CD4-positive, alpha-beta T cell treated with Interleukin-17A for 1 hour (primary cell): ENCODE data around the gene SLC35E1.
"Not testable (repeated sequence)": the region's sequence is repeated elsewhere in the genome, so short reads cannot be mapped to it uniquely, and the experiment has no call there.

ENCODE experiments used
- DNase-seq: peaks from one replicate; pipeline ENCODE4 v3.0.0-alpha.2; 2020

SLC35E1 gene

DNA sequence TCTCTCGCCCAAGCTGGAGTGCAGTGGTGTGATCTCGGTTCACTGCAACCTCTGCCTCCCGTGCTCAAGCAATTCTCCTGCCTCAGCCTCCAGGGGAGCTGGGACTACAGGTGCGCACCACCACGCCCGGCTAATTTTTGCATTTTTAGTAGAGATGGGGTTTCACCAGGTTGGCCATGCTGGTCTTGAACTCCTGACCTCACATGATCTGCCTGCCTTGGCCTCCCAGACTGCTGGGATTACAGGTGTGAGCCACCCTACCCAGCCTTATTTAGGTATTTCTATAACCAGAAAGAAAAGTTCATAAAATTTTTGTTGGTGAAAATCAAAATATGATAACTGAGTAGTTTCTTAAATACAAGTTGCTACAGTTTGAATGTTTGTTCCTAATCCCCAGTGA lies 28.5 kb downstream of the SLC35E1 start:
- not testable (repeated sequence) for DNase-seq

GRCh38 chr19:16542910-16543472 lies 29.2 kb downstream of the SLC35E1 start:
- DNase-seq, result no peak

- DNase-seq, result peak; percentile 95
Observed at GRCh38 chr19:16542045-16542909, 29.9 kb downstream of the SLC35E1 start, which contains the start of gene CHERP. Gene CHERP (minus strand): TSS chr19:16542437. CDS start chr19:16542378, 59 bp downstream.

- DNase-seq, result no peak
Observed at GRCh38 chr19:16541526-16542044, 30.6 kb downstream of the SLC35E1 start.

DNA sequence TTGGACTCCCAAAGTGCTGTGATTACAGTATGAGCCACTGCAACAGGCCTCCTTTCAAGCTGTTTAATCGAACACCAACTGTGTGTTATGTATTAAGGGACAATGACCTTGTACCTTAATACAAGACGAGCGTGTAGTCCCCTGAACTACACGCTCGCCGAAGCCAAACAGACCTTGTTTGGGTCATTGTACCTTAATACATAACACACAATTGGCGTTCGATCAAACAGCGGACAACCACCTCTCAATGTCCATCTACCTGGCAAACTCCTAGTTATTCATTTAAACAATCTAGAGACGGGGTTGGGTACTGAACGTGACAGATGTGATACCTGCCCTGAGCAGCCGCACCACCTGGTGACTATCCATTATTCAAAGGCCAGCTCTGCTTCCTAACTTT lies 31.3 kb downstream of the SLC35E1 start:
- no peak for DNase-seq

DNA sequence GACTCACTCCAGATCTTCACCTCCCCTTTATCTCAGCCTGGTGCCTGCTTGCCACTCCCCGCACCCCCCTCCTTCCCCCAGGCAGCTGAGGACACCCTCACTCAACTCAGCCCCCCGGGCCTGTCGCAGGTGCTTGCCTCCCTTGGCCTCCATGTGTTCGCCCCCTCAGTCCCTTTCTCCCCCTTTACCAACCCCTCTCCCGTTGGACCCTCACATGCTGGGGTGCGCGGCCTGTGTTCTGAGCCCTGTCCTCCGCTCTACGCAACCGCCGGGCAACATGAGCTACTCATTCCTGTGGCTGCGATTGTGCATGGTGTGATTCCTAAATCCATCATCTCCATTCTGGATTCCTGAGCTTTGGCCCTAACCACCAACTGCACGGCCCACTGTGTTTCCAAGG lies 35.1 kb downstream of the SLC35E1 start:
- DNase-seq, result no peak

DNA sequence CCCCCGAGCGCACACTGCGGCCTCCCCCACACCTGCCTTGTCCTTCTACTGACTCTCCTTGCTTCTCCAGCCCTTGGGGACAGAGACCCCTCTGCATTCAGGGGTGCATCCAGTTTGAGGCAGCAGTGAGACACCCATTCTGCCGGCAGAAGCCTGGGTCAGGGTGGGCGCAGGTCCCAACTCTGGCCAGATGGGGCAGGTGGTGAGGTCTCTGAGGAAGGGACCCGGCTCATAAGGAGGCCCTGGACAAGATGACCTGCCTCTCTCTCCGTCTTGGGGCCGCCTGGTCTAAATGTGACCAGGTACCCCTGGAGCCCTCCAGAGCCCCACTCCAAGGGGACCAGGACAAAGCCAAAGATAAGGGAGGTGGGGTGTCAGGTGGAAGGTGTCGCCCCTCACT lies 36.1 kb downstream of the SLC35E1 start:
- DNase-seq, result no peak

DNA sequence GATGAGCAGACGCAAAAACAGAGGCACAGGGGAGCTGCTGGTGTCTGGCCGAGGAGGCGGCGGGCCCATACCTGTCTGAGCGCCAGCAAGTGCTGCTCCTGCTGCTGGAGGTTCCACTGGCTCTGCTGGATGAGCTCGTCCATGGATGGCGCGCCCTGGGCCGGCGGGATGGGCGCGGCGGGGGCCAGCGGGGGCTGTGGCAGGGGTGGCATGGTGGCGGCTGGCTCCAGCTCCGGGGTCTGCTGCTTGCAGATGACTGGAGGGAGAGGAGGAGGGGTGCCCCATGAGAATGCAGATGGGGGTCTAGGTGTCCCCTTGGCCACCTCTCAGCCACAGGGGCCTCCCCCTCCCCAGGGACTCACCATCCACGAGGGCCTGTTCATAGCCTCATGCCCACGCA lies 36.8 kb downstream of the SLC35E1 start:
- DNase-seq, result no peak

DNA sequence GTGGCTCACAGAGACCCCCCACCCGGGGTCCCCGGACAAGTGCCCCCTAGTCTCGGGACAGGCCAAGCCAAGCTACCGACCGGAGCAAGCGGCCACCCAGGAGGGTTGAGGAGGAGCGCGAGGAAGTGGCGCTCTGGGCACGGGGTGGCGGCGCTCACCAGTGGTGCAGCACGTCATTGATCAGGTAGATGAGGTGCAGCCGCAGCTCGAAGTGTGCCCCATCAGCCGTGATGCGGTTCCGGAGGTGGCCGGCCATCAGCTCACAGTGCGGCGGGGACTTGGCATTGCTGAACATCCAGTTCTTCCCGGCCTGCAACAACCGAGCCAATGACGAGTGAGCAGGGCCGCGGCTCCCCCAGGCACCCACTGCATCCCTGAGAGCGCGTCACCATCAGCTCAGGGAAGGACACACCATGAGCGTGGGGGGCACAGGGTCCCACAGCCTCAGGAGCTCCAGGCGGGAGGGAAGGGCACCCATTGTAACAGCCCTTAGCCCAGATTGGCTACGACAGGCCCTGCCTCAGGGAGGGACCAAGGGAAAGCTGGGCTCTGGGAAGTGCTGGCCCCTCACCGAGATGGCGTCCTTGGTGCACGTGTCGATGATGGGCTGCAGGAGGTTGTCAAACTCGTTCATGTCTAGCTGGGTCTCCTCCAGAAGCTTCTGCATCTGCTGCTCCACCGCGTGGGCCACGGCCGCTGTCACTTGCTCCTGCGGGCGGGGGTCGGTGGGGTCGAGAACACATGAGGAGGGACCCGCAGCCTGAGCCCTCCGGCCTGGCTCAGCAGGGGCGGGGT lies 39.6 kb downstream of the SLC35E1 start:
- DNase-seq, result no peak

DNA sequence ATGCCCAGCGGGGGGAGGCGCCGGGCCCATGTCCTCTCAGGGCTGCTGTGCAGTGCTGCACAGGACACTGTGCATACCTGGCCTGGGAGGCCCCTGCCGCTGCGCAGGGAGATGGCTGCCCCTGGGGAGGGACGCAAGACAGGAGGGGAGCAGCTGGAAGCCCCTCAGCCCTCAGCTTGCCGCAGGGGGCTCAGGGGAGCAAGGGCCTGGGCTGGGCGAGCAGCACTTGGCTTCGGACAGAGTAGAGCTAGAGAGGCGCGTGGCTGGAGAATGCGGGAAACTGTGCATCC lies 40.9 kb downstream of the SLC35E1 start:
- no peak for DNase-seq

DNA sequence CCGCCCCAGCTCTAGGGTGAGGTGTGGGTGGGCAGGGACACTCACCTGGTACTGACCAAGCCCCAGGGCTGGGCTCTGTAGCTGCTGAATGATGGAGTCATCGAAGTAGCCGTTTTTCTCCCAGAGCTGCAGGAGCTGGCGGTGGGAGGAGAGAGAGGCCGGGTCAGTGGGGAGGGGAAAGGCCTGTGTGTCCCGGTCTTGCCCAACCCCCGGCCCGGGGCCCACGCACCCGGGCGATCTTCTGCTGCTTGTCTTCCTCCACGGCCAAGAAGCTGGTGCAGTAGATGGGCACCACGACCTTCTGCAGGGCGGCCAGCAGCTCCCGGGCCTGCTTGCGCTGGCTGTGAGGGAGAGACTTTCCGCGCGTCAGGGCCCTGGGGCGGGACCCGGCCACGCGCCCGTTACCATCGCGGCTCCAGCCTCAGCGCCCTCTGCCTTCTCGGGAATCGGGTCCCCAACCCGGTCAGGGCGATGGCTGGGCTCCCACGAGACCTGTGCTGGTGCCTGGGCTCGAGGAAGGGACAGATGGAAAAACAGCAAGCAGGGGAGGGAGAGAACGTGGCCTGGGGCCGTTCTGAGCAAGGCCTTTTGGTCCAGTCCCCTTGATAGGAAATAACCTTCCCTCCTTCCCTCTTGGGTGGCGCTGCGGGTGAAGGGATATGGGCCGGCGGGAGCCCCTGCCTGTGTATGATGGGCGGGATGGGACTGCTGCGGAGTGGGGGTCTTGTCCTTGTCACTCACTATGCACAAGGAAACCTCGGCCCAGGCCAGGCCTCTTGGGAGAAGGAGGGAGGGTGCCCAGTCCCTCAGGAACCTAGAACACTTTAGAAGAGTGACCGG lies 41.5 kb downstream of the SLC35E1 start:
- no peak for DNase-seq

DNA sequence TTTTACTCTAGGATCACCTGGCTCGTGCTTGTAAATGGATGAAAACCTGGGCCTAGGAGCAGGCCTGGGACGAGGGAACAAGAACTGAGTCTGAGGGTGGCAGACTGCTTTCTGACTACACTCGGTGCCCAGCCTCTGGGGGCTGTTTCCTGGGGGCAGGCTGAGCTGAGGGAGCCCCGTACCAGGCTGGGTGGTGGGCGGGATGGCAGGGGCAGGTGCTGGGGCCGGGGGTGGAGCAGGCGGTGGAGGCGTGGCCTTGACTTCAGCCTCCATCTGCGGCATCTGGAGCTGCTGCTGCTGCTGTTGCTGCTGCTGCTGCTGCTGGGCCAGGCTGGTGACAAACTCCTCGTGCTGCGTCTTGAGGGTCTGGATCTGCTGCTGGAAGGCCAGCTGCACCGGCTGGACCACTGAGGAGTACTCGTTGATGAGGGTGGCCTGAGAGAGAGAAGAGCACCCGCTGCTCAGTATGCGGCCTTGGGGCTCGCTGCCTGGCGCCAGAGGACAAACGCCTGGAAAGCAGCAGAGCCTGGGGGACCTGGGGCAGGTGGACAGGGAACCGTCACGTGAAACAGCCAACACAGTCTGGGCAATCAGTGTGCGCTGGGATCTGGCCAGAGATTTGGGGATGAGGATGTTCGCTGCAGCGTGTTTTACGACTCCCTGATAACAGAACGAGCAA lies 42.6 kb downstream of the SLC35E1 start:
- no peak for DNase-seq

DNA sequence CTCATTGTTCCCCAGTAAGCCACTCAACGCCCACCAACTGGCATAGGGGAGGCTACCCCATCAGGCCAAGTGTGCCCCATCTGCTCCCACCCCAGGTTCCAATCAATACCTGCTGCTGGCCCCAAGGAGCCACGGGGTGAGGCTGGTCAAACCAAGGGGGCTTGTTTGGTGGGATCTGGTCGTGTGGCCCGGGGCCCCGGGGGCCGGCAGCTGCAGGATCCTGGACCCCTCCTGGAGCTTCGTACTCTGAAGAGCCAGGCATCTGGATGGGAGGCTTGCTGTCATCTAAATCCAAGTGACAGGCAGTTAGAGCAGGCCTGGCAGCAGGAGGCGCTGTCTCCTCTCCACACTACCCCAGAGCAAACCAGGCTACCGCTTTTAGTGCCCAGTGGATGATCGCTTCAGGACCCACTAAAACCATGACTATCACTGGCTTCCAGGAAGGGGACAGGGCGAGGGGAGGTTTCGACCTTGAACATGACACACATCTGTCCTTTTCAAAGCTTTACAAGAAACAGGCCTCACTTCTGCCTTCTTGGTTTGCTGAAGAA lies 44.2 kb downstream of the SLC35E1 start:
- peak; percentile 58 for DNase-seq

- no peak for DNase-seq
Observed at GRCh38 chr19:16527334-16527935, 44.8 kb downstream of the SLC35E1 start.

- no peak for DNase-seq
Observed at GRCh38 chr19:16525751-16526481, 46.3 kb downstream of the SLC35E1 start.

DNA sequence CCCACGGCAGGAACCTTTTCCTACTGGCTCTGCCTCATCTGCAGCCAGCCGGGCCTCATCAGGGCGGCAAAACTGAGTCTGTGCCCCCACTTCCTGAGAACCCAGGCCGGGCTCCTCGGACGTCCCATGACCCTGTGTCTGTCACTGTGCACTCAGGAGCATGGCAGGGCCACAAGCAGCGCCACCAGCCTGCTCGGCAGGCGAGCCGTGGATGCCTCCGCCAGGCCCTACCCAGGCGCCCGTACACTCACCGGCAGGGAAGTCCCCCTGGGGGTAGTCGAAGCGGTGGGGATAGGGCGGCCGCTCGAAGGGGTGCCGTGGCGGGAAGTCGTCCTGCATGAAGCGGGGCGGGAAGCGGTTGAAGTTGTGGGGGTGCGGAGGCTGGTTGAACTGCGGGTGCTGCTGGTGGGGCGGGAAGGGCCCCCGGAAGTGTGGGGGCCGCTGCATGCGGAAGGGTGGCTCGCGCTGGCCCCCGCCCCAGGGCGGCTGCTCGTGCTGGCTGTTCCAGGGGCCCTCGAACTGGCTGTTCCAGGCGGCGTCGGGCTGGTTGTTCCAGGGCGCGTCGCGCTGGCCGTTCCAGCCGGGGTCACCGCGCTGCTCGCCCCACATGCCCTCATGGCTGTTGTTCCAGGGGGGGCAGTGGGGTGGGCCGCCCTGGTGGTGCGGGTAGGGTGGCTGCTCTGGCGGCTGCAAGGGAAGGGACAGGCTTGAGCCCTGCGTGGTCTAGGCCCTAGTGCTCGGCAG lies 47.1 kb downstream of the SLC35E1 start:
- DNase-seq, result no peak

- no peak for DNase-seq
Observed at GRCh38 chr19:16522559-16523377, 49.4 kb downstream of the SLC35E1 start.

DNA sequence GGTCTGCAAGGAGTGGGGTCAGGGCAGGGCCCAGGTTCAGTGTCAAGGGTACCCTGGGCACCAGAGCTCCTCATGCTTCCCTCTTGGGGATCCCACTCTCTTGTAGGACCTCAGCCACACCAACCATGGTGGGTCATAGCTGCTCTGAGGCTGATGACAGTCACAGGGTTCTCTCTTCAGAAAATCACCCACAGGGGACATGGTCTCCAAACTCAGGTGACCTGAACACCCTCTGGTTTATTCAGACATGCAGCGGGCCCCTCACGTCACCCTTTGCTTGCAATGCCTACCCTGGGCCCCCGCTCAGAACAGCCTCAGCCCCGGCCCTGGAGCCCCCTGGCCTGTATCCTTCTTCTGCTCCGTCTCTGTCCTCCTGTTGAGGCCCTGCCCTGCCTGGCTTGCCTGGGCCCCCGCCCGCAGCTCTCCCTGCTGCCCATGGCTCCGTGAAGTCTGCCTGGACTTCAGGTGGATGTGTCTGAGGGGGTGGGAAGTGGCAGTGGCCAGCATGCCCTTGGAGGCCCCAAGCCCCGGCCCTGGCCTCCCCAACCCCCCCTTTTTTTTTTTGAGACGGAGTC lies 50.4 kb downstream of the SLC35E1 start:
- no peak for DNase-seq
